Activated naive CD4-positive, alpha-beta T cell treated with anti-CD3 and anti-CD28 coated beads, Interleukin-2, amount 10 ng/mL, durations not matched to agents 7 days and 5 days (primary cell): ENCODE data around the gene DOCK3.

Experiments used
- CTCF ChIA-PET: fragments of 350-600 bp; sonication (Branson Sonifier 250); formaldehyde crosslinking; loops from one replicate; lab custom pipeline; 2021; ENCODE audit warnings: antibody characterized with exemption; lab: Charles Lee
- DNase-seq: peaks from one replicate; pipeline ENCODE4 v3.0.0-alpha.2; 2020
- H3K27ac Mint-ChIP-seq: one replicate; pipeline ENCODE4 v1.8.0; 2021; ENCODE audit warnings: mild to moderate bottlenecking, moderate library complexity, mixed read lengths
- H3K27me3 Mint-ChIP-seq: one replicate; pipeline ENCODE4 v1.8.0; 2021; ENCODE audit warnings: mild to moderate bottlenecking, mixed read lengths
- H3K36me3 Mint-ChIP-seq: one replicate; pipeline ENCODE4 v1.8.0; 2021; ENCODE audit warnings: mixed read lengths
- H3K4me1 Mint-ChIP-seq: one replicate; pipeline ENCODE4 v1.8.0; 2021; ENCODE audit warnings: mixed read lengths
- H3K4me3 Mint-ChIP-seq: one replicate; pipeline ENCODE4 v1.8.0; 2021; ENCODE audit warnings: mild to moderate bottlenecking, moderate library complexity, mixed read lengths
- H3K9me3 Mint-ChIP-seq: one replicate; pipeline ENCODE4 v1.8.0; 2021; ENCODE audit warnings: mixed read lengths

Gene DOCK3

GRCh38 chr3:51391075-51391565, 716.4 kb downstream of the DOCK3 start, which contains the start of gene RBM15B:
Gene RBM15B (plus strand): TSS chr3:51391285. CDS start chr3:51391400, 115 bp downstream.
- H3K27ac Mint-ChIP-seq, result peak within 1 kb of the TSS; percentile 93

GRCh38 chr3:51391566-51392354, 717.0 kb downstream of the DOCK3 start:
- peak overlapping the region; percentile 82 for H3K4me3 Mint-ChIP-seq
- DNase-seq, result peak; percentile 67
- H3K9me3 Mint-ChIP-seq, result no peaks in the 10 kb centered on the region
- peaks cover 78% of the 10 kb centered on the region for H3K4me1 Mint-ChIP-seq
- H3K36me3 Mint-ChIP-seq, result peaks cover 51% of the 10 kb centered on the region
- CTCF ChIA-PET, result interaction anchor here (0.8 to 3.3 kb wide), 2 partner anchors 290 to 291 kb away, joined by 3 to 40 read pairs; no protein-coding TSS in a partner anchor
- no peaks in the 10 kb centered on the region for H3K27me3 Mint-ChIP-seq
- peak overlapping the region; percentile 93 for H3K27ac Mint-ChIP-seq

More at GRCh38 chr3:51391075-51391565, 716.4 kb downstream of the DOCK3 start, which contains the start of gene RBM15B:
- Mint-ChIP-seq H3K4me3 (peak within 1 kb of the TSS; percentile 82), H3K36me3 (peaks cover 52% of the 10 kb centered on the region), H3K4me1 (peaks cover 78% of the 10 kb centered on the region), H3K27me3 (no peaks in the 10 kb centered on the region), H3K9me3 (no peaks in the 10 kb centered on the region)
- CTCF ChIA-PET, result interaction anchor here (3.3 to 4.4 kb wide), 2 partner anchors 290 to 775 kb away, joined by 31 to 40 read pairs; partner anchors contain the start of gene MAPKAPK3
- DNase-seq, result peak; percentile 98

GRCh38 chr3:51392355-51393133, 717.8 kb downstream of the DOCK3 start:
- CTCF ChIA-PET, result interaction anchor here (0.8 kb wide), 1 partner anchor 290 kb away, joined by 3 read pairs; no protein-coding TSS in a partner anchor
- Mint-ChIP-seq H3K4me1 (peaks cover 75% of the 10 kb centered on the region), H3K9me3 (no peaks in the 10 kb centered on the region), H3K27ac (peak overlapping the region; percentile 76), H3K36me3 (peaks cover 50% of the 10 kb centered on the region), H3K27me3 (no peaks in the 10 kb centered on the region), H3K4me3 (peak overlapping the region; percentile 82)
- DNase-seq, result peak; percentile 20

GRCh38 chr3:51393134-51393495, 718.4 kb downstream of the DOCK3 start:
- H3K9me3 Mint-ChIP-seq, result no peaks in the 10 kb centered on the region
- DNase-seq, result peak; percentile 18
- CTCF ChIA-PET, result no interaction called here
- H3K27me3 Mint-ChIP-seq, result no peaks in the 10 kb centered on the region
- H3K36me3 Mint-ChIP-seq, result peaks cover 47% of the 10 kb centered on the region
- H3K27ac Mint-ChIP-seq, result peak overlapping the region; percentile 72
- peaks cover 69% of the 10 kb centered on the region for H3K4me1 Mint-ChIP-seq
- H3K4me3 Mint-ChIP-seq, result peak overlapping the region; percentile 82

GRCh38 chr3:51393564-51393963, 718.8 kb downstream of the DOCK3 start:
- CTCF ChIA-PET, result no interaction called here
- Mint-ChIP-seq H3K4me3 (no peak overlapping the region), H3K36me3 (peaks cover 44% of the 10 kb centered on the region), H3K9me3 (no peaks in the 10 kb centered on the region), H3K27ac (no peak overlapping the region), H3K27me3 (no peaks in the 10 kb centered on the region), H3K4me1 (peaks cover 66% of the 10 kb centered on the region)
- DNase-seq, result peak; percentile 18

- CTCF ChIA-PET, result no interaction called here
- Mint-ChIP-seq H3K9me3 (no peaks in the 10 kb centered on the region), H3K27ac (no peak overlapping the region), H3K36me3 (peaks cover 36% of the 10 kb centered on the region), H3K4me1 (peaks cover 56% of the 10 kb centered on the region), H3K27me3 (no peaks in the 10 kb centered on the region), H3K4me3 (no peak overlapping the region)
- DNase-seq, result peak; percentile 15
Measured at GRCh38 chr3:51394541-51394940, 719.8 kb downstream of the DOCK3 start.

- CTCF ChIA-PET, result interaction anchor here (0.6 to 1.2 kb wide), 2 partner anchors 37 to 287 kb away, joined by 3 to 4 read pairs; no protein-coding TSS in a partner anchor
- Mint-ChIP-seq H3K36me3 (peaks cover 42% of the 10 kb centered on the region), H3K9me3 (no peaks in the 10 kb centered on the region), H3K27me3 (no peaks in the 10 kb centered on the region), H3K4me3 (no peak overlapping the region), H3K4me1 (peaks cover 50% of the 10 kb centered on the region), H3K27ac (peak overlapping the region; percentile 37)
- DNase-seq, result peak; percentile 19
Measured at GRCh38 chr3:51395493-51396213, 720.9 kb downstream of the DOCK3 start.

- H3K27ac Mint-ChIP-seq, result peak overlapping the region; percentile 53
- H3K9me3 Mint-ChIP-seq, result no peaks in the 10 kb centered on the region
- H3K4me3 Mint-ChIP-seq, result no peak overlapping the region
- H3K4me1 Mint-ChIP-seq, result peaks cover 46% of the 10 kb centered on the region
- CTCF ChIA-PET, result interaction anchor here (1.2 kb wide), 1 partner anchor 286 kb away, joined by 4 read pairs; no protein-coding TSS in a partner anchor
- no peaks in the 10 kb centered on the region for H3K27me3 Mint-ChIP-seq
- peaks cover 43% of the 10 kb centered on the region for H3K36me3 Mint-ChIP-seq
- peak; percentile 8 for DNase-seq
Measured at GRCh38 chr3:51396401-51396800, 721.7 kb downstream of the DOCK3 start.

- H3K27me3 Mint-ChIP-seq, result no peaks in the 10 kb centered on the region
- CTCF ChIA-PET, result no interaction called here
- H3K9me3 Mint-ChIP-seq, result no peaks in the 10 kb centered on the region
- peak; percentile 9 for DNase-seq
- no peak overlapping the region for H3K27ac Mint-ChIP-seq
- peaks cover 45% of the 10 kb centered on the region for H3K36me3 Mint-ChIP-seq
- peaks cover 42% of the 10 kb centered on the region for H3K4me1 Mint-ChIP-seq
- H3K4me3 Mint-ChIP-seq, result no peak overlapping the region
Measured at GRCh38 chr3:51397392-51397791, 722.7 kb downstream of the DOCK3 start.

GRCh38 chr3:51398595-51399310, 724.0 kb downstream of the DOCK3 start:
- peak; percentile 13 for DNase-seq
- CTCF ChIA-PET, result interaction anchor here (2.2 kb wide), 1 partner anchor 9 kb away, joined by 6 read pairs; no protein-coding TSS in a partner anchor
- H3K4me3 Mint-ChIP-seq, result no peak overlapping the region
- H3K9me3 Mint-ChIP-seq, result no peaks in the 10 kb centered on the region
- no peaks in the 10 kb centered on the region for H3K27me3 Mint-ChIP-seq
- peaks cover 33% of the 10 kb centered on the region for H3K4me1 Mint-ChIP-seq
- H3K36me3 Mint-ChIP-seq, result peaks cover 44% of the 10 kb centered on the region
- peak overlapping the region; percentile 64 for H3K27ac Mint-ChIP-seq

GRCh38 chr3:51400166-51400565, 725.4 kb downstream of the DOCK3 start:
- DNase-seq, result no peak
- CTCF ChIA-PET, result interaction anchor here (2.2 kb wide), 1 partner anchor 11 kb away, joined by 6 read pairs; no protein-coding TSS in a partner anchor
- peaks cover 40% of the 10 kb centered on the region for H3K36me3 Mint-ChIP-seq
- no peak overlapping the region for H3K4me3 Mint-ChIP-seq
- H3K4me1 Mint-ChIP-seq, result peaks cover 27% of the 10 kb centered on the region
- H3K27me3 Mint-ChIP-seq, result no peaks in the 10 kb centered on the region
- no peak overlapping the region for H3K27ac Mint-ChIP-seq
- no peaks in the 10 kb centered on the region for H3K9me3 Mint-ChIP-seq

GRCh38 chr3:51401735-51402134, 727.0 kb downstream of the DOCK3 start:
- CTCF ChIA-PET, result no interaction called here
- H3K4me3 Mint-ChIP-seq, result no peak overlapping the region
- H3K9me3 Mint-ChIP-seq, result no peaks in the 10 kb centered on the region
- H3K4me1 Mint-ChIP-seq, result peaks cover 16% of the 10 kb centered on the region
- peaks cover 40% of the 10 kb centered on the region for H3K36me3 Mint-ChIP-seq
- H3K27me3 Mint-ChIP-seq, result no peaks in the 10 kb centered on the region
- H3K27ac Mint-ChIP-seq, result no peak overlapping the region
- no peak for DNase-seq

GRCh38 chr3:51403675-51404074, 728.9 kb downstream of the DOCK3 start:
- CTCF ChIA-PET, result interaction anchor here (1.0 kb wide), 1 partner anchor 31 kb away, joined by 5 read pairs; no protein-coding TSS in a partner anchor
- Mint-ChIP-seq H3K36me3 (peaks cover 40% of the 10 kb centered on the region), H3K27ac (peak overlapping the region; percentile 1), H3K4me3 (no peak overlapping the region), H3K4me1 (peaks cover 13% of the 10 kb centered on the region), H3K9me3 (no peaks in the 10 kb centered on the region), H3K27me3 (no peaks in the 10 kb centered on the region)
- DNase-seq, result no peak
